ENCODE data around the gene CEP128.

Gene CEP128

DNA sequence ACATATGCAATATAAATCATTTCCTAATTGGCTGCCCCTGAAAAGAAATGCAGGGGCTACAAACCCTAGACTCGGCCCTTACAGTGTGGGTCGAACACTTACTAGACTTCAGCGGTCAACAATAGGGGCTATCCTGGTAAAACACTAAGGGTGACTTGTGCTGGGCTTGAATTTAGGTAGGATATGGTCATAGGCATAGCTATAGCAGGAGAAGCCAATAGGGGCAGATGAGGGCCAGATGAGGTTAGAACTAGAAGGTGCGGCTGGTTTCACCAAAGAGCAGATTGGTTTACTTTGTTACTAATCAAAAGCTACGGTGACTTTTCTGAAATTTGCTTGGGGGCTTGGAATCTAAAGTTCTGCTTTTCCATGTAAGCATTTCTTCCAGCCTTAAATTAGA lies 447.9 kb downstream of the CEP128 start:
- in situ Hi-C loops (cut with MboI; ENCODE audit: low sequenced_read_pairs, unreplicated experiment): no loop called here
- TF ChIP-seq, protein P1, sequence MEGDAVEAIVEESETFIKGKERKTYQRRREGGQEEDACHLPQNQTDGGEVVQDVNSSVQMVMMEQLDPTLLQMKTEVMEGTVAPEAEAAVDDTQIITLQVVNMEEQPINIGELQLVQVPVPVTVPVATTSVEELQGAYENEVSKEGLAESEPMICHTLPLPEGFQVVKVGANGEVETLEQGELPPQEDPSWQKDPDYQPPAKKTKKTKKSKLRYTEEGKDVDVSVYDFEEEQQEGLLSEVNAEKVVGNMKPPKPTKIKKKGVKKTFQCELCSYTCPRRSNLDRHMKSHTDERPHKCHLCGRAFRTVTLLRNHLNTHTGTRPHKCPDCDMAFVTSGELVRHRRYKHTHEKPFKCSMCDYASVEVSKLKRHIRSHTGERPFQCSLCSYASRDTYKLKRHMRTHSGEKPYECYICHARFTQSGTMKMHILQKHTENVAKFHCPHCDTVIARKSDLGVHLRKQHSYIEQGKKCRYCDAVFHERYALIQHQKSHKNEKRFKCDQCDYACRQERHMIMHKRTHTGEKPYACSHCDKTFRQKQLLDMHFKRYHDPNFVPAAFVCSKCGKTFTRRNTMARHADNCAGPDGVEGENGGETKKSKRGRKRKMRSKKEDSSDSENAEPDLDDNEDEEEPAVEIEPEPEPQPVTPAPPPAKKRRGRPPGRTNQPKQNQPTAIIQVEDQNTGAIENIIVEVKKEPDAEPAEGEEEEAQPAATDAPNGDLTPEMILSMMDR (IDR thresholded peaks at IDR 0.05; ENCODE audit: borderline replicate concordance, control extremely low read depth, extremely low read depth, insufficient read depth, missing control alignments): no peak
- no peak for DNase-seq (ENCODE audit: low spot score)

DNA sequence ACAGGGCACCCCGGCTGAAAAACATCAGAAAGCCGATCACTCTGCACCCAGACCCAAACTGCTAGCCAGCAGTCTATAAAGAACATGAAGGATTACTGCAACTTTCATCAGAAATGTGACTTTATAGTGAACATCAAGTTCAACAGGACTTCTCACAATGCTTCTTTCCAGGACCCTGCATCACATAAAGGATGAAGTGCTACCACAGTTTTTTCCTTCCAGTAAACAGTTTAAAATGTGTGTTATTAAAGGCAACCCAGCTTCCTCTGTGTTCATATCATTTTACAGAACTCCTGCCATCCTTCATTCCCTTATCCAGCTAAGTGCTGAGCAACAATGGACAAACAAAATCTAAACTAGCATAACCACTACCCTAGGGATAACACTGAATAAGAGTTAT lies 449.9 kb downstream of the CEP128 start:
- in situ Hi-C loops (cut with MboI; ENCODE audit: low sequenced_read_pairs, unreplicated experiment): no loop called here
- TF ChIP-seq, protein P1 (IDR thresholded peaks at IDR 0.05; ENCODE audit: borderline replicate concordance, control extremely low read depth, extremely low read depth, insufficient read depth, missing control alignments): no peak
- DNase-seq (ENCODE audit: low spot score): no peak

DNA sequence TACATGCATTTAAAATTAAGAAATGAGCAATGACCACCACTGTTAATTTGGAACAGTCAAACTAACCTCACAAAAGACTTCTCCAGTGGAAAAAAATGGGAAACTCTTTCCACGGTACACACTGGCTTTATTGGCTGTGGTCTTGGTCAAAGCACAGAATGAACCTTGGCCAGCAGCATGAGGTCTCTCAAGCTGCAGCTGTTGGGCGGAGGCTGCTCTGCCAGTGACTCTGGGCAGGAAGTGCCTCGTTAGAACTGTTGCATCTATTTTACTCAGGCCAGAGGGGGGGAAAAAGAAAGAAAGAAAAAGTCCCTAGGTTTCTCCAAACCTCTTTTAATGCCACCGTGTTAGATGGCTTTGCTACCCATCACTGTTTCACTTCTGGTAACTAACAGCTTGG lies 450.4 kb downstream of the CEP128 start:
- TF ChIP-seq, protein P1 (IDR thresholded peaks at IDR 0.05; ENCODE audit: borderline replicate concordance, control extremely low read depth, extremely low read depth, insufficient read depth, missing control alignments): no peak
- DNase-seq (ENCODE audit: low spot score): no peak
- in situ Hi-C loops (cut with MboI; ENCODE audit: low sequenced_read_pairs, unreplicated experiment): no loop called here

DNA sequence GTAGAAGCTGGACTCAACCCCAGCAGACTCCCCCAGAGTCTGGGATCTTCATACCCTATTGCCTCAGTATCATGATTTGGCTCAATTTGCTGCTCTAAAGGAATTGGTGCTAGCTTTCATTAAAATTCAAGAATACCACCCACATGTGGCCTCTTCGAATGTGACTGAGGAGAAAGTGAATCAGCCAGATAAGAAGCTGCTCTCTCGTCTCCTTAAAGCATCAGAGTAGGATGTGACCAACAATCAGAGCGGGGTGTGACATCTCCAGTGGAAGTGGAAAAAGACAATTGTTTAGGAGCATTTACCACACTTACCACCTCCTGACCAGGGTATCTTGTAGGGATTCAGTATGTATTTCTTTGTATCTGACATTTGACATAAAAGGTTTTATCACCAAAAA lies 452.0 kb downstream of the CEP128 start:
- no peak for DNase-seq (ENCODE audit: low spot score)
- TF ChIP-seq, protein P1 (IDR thresholded peaks at IDR 0.05; ENCODE audit: borderline replicate concordance, control extremely low read depth, extremely low read depth, insufficient read depth, missing control alignments): no peak
- in situ Hi-C loops (cut with MboI; ENCODE audit: low sequenced_read_pairs, unreplicated experiment): no loop called here

- TF ChIP-seq, protein P1 (IDR thresholded peaks at IDR 0.05; ENCODE audit: borderline replicate concordance, control extremely low read depth, extremely low read depth, insufficient read depth, missing control alignments): no peak
- in situ Hi-C loops (cut with MboI; ENCODE audit: low sequenced_read_pairs, unreplicated experiment): no loop called here
- no peak for DNase-seq (ENCODE audit: low spot score)
Measured at GRCh38 chr14:80485764-80486163, 455.8 kb downstream of the CEP128 start.

DNA sequence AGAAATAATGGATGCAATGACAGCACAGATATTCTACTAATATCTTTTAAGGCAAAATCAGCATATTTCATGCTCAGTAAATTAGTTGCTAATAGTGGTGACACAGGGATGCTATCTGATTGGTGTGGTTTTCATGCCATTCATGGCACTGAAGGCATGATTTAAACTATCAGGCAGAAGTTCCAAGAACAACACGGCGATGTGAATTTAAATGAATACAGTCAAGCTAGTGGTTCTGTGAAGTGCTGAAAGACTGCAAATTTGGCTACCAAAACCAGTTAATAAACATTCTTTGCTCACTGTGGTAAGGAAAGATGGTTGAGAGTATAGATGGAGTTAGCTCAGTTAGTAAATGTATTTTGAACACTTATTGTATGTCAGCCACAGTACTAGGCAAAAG lies 458.2 kb downstream of the CEP128 start:
- in situ Hi-C loops (cut with MboI; ENCODE audit: low sequenced_read_pairs, unreplicated experiment): no loop called here
- TF ChIP-seq, protein P1 (IDR thresholded peaks at IDR 0.05; ENCODE audit: borderline replicate concordance, control extremely low read depth, extremely low read depth, insufficient read depth, missing control alignments): no peak
- DNase-seq (ENCODE audit: low spot score): no peak
